HG02840 (cell line): ENCODE results near the gene TAS2R20.
A peak's percentile ranks its signal among the peaks of the same experiment; 100 is the strongest.
"Not testable (repeated sequence)": the region's sequence is repeated elsewhere in the genome, so short reads cannot be mapped to it uniquely, and the experiment has no call there.

Experiments
- ATAC-seq: cut with Tn5 transposase; IDR thresholded peaks from one replicate; pipeline ENCODE4 v1.9.1; 2021; ENCODE audit warnings: mild to moderate bottlenecking, moderate library complexity, moderate number of reproducible peaks; ENCODE audit not compliant: unreplicated experiment, low FRiP score

TAS2R20 gene

DNA sequence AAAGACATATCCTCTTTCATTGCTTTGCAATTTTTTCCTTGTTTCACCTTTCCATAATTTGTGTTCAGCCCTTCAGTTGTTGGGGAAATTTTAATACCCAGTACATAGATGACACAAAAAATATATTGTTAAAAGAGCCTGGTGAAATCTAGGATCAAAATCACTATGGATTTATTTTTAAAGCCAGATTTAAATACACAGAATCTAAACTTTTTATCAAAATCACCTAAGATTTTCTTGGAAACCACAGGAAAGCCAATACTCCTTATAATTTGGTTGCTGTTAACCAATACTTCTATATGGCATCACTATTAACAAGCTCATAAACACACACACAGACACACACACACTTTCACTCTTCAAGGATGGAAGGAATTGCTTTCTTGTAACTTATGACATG is at the start of gene TAS2R20:
TSS of gene TAS2R20 (minus strand) at position 101 of the 400 bp plus-strand sequence. CDS start 429 bp downstream, outside the sequence.
- ATAC-seq = no peak

DNA sequence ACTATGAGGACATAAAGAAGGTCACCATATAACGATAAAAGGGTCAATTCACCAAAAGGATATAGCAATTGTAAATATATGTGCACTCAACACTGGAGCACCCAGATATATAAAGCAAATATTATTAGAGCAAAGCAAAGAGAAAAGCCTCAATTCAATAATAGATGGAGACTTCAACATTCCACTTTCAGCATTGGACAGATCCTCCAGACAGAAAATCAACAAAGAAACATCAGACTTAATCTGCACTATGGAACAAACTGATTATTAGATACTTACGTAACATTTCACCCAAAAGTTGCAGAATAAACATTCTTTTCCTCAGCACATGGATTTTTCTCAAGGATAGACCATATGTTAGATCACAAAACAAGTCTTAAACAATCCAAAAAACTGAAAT is 43.3 kb upstream of the TAS2R20 start:
- not testable (repeated sequence) for ATAC-seq

DNA sequence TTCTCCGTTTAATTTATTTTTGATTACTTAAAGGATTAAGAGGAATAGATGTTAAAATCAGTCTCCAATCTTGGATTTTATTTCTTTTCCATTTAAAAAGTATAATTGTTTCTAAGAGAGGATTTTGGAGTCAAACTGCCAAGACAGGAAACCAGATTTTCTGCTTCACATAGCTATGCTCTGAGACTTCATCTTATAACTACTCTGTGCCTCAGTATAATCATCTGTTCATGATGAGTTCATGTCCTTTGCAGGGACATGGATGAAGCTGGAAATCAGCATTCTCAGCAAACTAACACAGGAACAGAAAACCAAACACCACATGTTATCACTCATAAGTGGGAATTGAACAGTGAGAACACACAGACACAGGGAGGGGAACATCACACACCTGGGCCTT is 42.1 kb upstream of the TAS2R20 start:
- ATAC-seq = no peak

DNA sequence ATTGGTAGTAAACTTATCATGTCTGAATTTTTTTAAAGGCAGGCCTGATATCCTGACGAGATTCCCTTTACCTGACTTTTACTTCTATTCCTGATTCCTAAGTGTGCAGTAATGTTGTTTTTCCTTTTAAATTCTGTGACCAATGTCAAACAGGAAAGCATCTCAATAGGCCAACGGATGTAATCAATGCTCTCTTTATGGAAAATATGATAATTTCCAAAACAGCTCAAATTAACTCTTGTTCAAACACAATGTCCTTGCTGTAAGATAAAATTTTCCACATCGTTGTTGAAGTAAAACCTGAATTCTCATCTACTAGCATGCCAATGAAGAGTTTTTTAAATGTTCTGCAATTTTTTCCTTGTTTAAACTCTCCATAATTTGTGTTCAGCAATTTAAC is 41.1 kb upstream of the TAS2R20 start:
- ATAC-seq = no peak

- peak; percentile 56 for ATAC-seq
Measured at GRCh38 chr12:11033959-11034358, 35.9 kb upstream of the TAS2R20 start.

DNA sequence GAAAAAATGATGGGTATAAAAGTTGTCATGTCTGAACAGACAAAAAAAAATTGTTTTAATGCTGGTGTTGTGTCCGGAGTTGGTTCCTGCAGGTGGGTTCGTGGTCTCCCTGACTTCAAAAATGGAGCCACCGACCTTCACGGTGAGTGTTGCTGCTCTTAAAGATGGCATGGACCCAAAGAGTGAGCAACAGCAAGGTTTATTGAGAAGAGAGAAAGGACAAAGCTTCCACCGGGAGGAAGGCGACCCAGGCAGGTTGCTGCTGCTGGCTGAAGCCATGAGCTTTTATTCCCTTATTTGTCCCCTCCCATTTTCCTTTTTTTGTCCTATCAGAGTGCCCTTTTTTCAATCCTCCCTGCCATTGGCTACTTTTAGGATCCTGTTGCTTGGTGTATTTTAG is 33.2 kb upstream of the TAS2R20 start, which contains the start of gene TAS2R31:
TSS of gene TAS2R31 (minus strand) at position 101 of the 400 bp plus-strand sequence. CDS start at position 29, 72 bp downstream.
- ATAC-seq = no peak

DNA sequence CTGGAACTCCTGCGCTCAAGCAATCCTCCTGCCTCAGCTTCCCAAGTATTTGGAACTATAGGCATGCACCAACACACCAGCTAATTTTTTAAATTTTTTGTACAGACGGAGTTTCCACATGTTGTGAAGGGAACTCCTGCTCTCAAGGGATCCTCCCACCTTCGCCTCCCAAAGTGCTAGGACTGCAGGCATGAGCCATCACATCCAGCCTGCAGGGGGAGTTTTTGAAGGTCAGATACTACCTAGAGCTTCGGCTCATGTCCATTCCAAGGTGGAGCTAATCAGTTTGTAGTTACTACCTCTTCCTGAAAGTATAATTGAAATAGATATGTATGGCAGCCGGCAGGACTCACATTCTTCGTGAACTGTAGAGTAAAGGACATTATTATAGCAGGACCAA is 28.0 kb upstream of the TAS2R20 start:
- no peak for ATAC-seq

- no peak for ATAC-seq
Measured at GRCh38 chr12:11023387-11023786, 25.3 kb upstream of the TAS2R20 start.

DNA sequence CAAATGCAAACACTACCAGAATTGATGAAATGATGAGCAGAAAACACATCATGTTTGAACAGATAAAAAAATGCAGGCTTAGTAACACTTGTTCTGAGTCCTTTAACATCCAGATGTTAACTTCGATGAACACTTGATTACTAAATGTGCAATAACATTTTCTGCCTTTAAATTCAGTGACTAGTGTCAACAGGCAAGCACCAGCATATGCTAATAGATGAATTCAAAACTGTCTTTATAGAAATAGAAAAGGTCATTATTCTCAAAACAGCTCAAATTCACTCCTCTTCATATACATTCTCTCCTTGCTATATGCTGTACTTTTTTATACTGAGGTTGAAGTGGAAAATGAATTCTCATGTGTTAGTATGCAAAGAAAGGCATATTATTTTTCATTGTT is 24.4 kb upstream of the TAS2R20 start, which contains the start of gene TAS2R19:
TSS of gene TAS2R19 (minus strand) at position 101 of the 400 bp plus-strand sequence. CDS start at position 52, 49 bp downstream.
- no peak for ATAC-seq

DNA sequence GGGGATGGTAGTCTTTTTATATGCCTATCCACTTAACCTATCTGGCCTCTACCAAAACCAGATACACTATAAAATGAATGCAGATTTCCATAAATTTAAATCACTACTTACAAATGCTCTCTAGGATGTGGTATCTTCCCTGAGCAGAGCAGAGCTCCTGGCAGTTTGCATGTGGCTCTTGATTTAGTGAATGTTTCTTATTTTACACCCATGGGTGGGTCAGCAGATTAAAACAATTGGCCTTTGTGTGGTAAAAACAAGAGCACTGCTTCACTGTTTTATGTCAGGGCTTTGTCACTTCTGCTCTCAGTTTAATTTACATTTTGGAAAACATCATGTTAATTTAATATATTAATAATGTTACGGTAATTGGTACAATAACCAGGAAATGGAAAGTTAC is 18.8 kb upstream of the TAS2R20 start:
- no peak for ATAC-seq

GRCh38 chr12:11015775-11016430 is 17.8 kb upstream of the TAS2R20 start:
- ATAC-seq = no peak

DNA sequence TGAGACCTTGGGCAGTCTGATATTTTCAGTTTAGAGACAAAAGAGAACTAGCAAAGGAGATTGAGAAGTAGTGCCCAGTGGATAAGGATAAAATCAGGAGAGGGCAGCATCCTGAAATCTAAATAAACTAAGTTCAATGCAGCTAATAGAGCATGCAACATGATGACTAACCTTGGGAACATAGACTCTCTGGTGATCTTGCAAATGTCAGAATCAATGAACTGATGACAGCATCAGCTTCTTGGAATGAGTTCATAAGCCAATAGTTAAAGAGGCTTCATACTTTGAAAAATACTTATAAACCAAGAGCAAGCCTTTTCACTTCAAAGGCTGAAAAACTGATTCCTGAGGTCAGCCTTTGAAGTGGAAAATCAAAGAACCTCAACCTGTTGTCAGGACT is 16.1 kb upstream of the TAS2R20 start:
- no peak for ATAC-seq

DNA sequence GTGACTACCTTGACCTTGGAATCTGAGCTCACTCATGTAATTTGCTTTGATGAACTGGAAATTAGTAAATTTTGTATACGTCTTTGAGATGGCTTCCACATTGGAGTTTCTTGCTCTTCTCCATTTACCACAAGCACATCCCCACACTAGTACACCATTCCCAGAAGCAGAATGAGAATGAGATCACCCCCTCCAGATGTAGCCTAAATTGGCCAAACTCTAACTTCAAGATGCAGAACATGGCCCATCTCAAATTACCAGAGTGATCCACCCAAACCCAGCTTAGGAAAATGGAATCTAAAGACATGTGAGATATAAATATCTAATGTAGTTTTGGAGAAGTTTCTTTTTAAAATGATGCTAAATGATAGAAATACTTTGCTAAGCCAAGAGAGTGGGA is 9.5 kb upstream of the TAS2R20 start:
- ATAC-seq = no peak

GRCh38 chr12:10994307-10994706 is 3.8 kb downstream of the TAS2R20 start:
- ATAC-seq = no peak

DNA sequence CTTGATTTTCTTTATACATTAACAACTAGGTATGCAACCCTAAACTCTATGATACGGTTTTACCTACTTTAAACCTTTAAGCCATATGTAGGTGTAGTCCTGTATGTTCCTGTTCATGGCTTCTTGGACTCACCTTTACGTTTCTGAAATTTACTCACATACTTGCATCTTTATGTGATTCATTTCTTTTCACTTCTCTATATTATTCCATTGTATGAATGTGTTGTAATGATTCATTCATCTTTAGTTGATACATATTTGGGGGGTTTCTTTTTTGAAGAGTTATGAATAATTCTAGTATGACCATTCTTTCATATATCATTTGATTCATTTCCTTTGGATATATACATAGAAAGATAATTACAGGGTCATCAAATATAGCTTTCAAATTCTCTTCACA is 9.0 kb downstream of the TAS2R20 start:
- no peak for ATAC-seq

DNA sequence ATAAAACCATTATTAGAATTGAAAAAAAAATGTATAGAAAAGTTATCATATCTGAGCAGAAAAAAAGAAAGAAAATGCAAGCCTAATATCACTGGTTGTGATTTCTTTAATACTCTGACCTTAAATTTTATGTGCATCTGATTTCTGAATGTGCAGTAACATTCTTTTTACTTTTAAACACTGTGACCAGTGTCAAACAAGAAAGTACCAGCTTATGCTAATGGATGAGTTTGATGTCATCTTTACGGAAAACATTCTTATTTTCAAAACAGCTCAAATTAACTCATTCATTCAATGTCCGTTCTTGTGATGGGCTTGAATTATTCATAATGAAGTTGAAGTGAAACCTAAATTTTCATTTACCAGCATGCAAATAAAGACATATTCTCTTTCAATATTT is 11.3 kb downstream of the TAS2R20 start, which contains the start of gene TAS2R50:
TSS of gene TAS2R50 (minus strand) at position 101 of the 400 bp plus-strand sequence. CDS start at position 49, 52 bp downstream.
- no peak for ATAC-seq

DNA sequence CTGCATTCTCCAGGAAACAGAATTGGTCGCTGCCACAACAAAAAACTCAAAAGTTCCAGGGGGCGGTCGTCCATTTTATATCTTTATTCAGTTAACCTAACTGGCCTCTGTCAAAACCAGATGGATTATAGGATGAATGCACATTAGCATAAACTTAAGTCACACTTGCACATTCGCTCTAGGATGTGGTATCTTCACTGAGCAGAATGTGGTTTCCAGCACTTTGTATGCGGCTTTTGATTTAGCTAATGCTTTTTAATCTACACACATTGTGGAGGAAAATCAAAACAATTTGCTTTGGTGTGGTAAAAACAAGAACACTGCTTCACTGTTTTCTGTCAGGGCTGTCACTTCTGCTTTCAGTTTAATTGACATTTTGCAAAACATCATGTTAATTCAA is 15.9 kb downstream of the TAS2R20 start:
- ATAC-seq = no peak

DNA sequence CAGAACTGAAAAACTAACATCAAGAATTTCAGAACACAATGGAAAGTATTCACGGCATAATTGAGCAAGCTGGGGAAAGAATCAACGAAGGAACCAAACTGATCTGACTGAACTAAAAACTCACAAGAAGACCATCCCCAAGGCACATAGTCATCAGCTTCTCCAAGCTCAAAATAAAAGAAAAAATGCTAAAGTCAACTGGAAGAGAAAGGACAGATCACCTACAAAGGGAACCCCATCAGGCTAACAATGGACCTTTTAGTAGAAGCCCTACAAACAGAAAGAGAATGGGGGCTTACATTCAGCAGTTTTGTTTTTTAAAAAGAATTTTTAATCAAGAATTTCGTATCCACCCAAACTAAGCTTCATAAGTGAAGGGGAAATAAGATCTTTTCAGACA is 23.1 kb downstream of the TAS2R20 start:
- ATAC-seq = no peak

GRCh38 chr12:10968765-10969456 is 29.2 kb downstream of the TAS2R20 start:
- ATAC-seq = no peak

- no peak for ATAC-seq
Measured at GRCh38 chr12:10967409-10967808, 30.7 kb downstream of the TAS2R20 start.

DNA sequence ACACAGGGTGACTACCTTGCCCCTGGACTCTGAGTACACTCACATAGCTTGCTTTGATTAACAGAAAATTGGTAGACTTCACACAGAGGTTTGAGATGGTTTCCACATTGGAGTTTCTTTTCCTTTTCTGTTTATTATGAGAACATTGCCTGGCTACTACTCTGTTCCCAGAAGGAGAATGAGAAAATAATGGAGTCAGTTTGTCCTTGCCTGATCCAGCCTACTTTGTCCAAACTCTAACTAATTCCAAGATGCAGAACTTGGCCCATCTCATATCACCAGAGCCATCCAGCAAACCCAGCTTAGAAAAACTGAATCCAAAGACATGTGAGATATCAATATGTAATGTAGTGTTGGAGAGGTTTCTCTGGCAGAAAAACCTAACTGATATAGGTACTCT is 31.8 kb downstream of the TAS2R20 start:
- ATAC-seq = no peak

DNA sequence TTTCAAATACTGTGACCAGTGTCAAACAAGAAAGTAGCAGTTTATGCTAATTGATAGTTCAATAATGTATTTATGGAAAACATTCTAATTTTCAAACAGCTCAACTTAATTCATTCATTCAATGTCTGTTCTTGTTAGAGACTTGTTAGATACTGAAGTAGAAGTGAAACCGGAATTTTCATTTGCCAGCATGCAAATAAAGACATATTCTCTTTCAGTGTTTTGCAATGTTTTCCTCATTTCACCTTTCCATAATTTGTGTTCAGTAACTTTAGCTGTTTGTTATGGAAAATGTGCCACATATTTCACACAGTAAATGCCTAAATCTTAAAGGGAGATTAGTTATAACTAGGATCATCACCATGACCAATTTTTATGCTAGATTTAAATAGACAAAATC is 32.6 kb downstream of the TAS2R20 start:
- ATAC-seq = no peak
